ENCODE measurements around the gene MEIOC. TPM values are rescaled to one million over a fixed set of nuclear protein-coding genes. Genes with fewer than 3 reads are reported as not detected.

Gene MEIOC
- total RNA-seq, 1 donor from 2014 or later, result 0.47 TPM

DNA sequence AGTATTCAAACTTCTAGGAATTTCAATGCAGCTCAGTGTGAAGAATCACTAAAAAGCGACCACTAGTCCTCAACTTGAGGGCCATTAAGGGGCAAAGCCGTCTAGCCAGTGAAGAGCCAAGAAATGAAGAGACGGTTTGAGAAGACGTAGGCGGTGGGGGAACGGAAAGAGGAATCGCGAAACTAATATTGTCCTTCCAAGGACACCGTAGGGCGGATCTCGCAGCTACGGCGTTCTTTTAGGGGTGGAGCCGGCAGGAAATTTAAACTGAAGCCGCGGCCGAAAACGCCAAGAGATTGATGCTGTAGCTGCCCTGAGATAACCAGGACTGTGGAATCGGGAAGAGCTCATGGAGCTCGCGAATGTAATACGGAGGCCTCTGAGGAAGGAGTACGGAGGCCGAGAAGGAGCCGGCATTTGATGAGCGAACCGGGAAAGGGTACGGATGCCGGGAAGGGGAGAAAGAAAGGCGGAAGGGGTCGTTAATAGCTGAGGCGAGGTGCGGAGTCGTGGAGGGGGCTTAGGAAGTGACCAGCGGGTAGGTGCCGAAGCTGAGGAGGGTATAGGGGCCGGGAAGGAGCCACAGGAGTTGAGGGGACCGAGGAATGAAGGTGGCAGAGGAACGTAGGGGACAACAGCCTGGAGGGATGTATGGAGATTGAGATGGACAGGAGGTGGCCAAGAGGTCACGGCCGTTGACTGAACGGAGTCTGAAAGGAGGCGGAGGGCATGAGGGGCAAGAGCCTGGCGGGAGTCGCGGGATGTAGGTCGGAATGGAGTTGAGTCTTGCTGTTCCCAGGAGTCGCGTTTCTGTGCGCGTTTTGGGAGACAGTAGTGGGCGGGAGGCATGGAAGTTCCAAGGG, 52.4 kb downstream of the MEIOC start, which contains the start of gene DBF4B:
Gene DBF4B, plus strand, starts transcription at position 265 of the 863 bp plus-strand sequence. Its CDS starts 156 bp downstream, at position 421.
- DNase-seq, result peak; percentile 68

DNA sequence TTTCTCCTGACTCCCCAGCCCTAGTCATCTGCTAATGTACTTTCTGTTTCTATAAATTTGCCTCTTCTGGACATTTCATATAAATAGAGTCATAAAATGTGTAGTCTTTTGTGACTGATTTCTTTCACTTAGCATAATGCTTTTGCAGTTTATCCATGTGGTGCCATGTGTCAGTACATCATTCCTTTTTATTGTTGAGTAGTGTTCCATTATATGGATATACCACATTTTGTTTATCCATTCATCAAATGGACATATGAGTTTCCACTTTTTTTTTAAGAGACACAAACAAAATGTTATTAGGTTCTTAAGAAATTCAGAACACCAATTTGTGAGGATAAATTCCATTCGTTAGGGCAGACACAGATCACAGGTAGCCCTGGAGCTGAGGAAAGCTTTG, 63.2 kb downstream of the MEIOC start:
- DNase-seq, result no peak

DNA sequence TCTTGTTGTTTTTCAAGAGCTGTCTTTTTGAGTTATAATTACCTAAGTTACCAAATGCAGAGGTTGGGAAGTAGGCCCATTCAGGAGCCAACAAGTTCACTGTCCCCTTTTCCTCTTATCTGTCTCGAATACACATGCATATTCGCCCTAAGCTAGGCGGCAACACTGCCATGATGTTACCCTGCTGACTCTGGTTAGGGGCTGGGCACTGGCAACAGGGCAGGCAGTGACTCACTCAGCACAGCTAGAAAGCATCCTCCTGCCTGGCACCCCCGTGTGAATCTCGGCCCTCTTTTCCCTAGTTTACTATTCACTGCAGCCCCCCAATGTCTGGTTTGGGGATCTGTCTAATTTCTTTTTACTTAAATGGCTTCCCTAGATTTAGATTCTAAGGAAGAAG, 66.0 kb downstream of the MEIOC start:
- DNase-seq, result no peak

Small RNAs within 50 kb of the gene (small RNA-seq; reads per million reads assigned to genes)
- not detected for gene RN7SL819P
- not detected for gene SMCO4P1

Other genes starting within 250 kb of the MEIOC start
- 38.8 TPM for gene GPATCH8, start 153.1 kb upstream of the MEIOC start, total RNA-seq
- gene FZD2, start 99.0 kb upstream of the MEIOC start, total RNA-seq, result 6.9 TPM
- gene CCDC43, start 33.3 kb downstream of the MEIOC start, total RNA-seq, result 39.1 TPM
- 3.1 TPM for gene DBF4B, start 52.2 kb downstream of the MEIOC start, total RNA-seq
- 19.0 TPM for gene ADAM11, start 102.5 kb downstream of the MEIOC start, total RNA-seq
- gene GJC1, start 173.8 kb downstream of the MEIOC start, total RNA-seq, result 81.3 TPM
- 3.7 TPM for gene HIGD1B, start 191.4 kb downstream of the MEIOC start, total RNA-seq
- gene EFTUD2, start 243.0 kb downstream of the MEIOC start, total RNA-seq, result 88.9 TPM